ENCODE results near the gene PLA2G12B.

PLA2G12B gene

GRCh38 chr10:72889391-72889831, 65.2 kb downstream of the PLA2G12B start:
- DNase-seq (ENCODE audit: low read depth): peak; percentile 89
- H3K4me3 ChIP-seq (ENCODE audit: low read depth, low read length): no peak overlapping the region
- TF ChIP-seq, protein P1, sequence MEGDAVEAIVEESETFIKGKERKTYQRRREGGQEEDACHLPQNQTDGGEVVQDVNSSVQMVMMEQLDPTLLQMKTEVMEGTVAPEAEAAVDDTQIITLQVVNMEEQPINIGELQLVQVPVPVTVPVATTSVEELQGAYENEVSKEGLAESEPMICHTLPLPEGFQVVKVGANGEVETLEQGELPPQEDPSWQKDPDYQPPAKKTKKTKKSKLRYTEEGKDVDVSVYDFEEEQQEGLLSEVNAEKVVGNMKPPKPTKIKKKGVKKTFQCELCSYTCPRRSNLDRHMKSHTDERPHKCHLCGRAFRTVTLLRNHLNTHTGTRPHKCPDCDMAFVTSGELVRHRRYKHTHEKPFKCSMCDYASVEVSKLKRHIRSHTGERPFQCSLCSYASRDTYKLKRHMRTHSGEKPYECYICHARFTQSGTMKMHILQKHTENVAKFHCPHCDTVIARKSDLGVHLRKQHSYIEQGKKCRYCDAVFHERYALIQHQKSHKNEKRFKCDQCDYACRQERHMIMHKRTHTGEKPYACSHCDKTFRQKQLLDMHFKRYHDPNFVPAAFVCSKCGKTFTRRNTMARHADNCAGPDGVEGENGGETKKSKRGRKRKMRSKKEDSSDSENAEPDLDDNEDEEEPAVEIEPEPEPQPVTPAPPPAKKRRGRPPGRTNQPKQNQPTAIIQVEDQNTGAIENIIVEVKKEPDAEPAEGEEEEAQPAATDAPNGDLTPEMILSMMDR (IDR thresholded peaks at IDR 0.05; ENCODE audit: control insufficient read depth, extremely low read depth, insufficient read depth): no peak

- TF ChIP-seq, protein P1 (IDR thresholded peaks at IDR 0.05; ENCODE audit: control insufficient read depth, extremely low read depth, insufficient read depth): no peak
- no peak overlapping the region for H3K4me3 ChIP-seq (ENCODE audit: low read depth, low read length)
- DNase-seq (ENCODE audit: low read depth): no peak
Observed at GRCh38 chr10:72888151-72888638, 66.4 kb downstream of the PLA2G12B start.

GRCh38 chr10:72887043-72887442, 67.6 kb downstream of the PLA2G12B start:
- no peak overlapping the region for H3K4me3 ChIP-seq (ENCODE audit: low read depth, low read length)
- DNase-seq (ENCODE audit: low read depth): no peak
- TF ChIP-seq, protein P1 (IDR thresholded peaks at IDR 0.05; ENCODE audit: control insufficient read depth, extremely low read depth, insufficient read depth): no peak

DNA sequence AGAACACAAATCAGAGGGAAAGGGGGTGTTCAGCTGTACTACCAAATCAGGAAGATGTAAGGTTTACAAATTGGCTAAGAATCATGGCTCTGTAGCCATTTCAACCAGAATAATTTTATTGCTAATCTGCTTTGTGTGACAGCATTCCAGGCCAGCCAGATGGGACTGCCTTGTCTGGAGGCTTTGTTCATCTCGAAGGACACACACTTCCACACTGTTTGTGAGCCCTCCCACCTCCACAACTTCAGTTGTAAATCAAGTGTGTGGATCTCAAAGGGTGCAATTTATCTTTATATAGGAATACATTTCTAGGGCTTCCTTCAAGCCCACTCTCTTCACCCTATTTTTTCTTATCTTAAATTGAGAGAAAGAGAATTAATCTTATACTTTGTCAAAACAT, 68.0 kb downstream of the PLA2G12B start:
- TF ChIP-seq, protein P1 (IDR thresholded peaks at IDR 0.05; ENCODE audit: control insufficient read depth, extremely low read depth, insufficient read depth): no peak
- no peak for DNase-seq (ENCODE audit: low read depth)
- H3K4me3 ChIP-seq (ENCODE audit: low read depth, low read length): no peak overlapping the region

DNA sequence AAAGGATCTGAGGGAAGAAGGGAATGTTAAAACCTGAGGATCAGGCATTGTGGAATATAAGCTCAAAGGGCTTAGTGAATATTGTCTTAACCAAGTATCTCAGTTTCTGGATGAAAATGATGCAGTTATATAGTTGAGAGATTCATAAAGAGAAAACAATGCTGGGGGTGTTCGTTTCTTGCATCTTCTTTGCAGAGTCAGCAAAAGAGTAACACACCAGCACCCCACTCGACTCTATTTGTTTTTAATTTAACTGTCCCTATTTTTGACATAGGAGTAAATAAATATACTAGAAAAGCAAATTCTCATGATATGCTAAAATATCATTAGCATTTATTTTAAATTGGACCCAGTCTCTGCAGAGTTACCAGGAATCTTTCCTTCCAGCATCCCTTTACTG, 68.7 kb downstream of the PLA2G12B start:
- no peak overlapping the region for H3K4me3 ChIP-seq (ENCODE audit: low read depth, low read length)
- TF ChIP-seq, protein P1 (IDR thresholded peaks at IDR 0.05; ENCODE audit: control insufficient read depth, extremely low read depth, insufficient read depth): no peak
- DNase-seq (ENCODE audit: low read depth): no peak

Data from LNCaP clone FGC (cell line).